Spleen (tissue), 11 donors: ENCODE results near the gene CD47. TPM values are rescaled to one million over a fixed set of nuclear protein-coding genes. Genes with fewer than 3 reads are reported as not detected.
A peak's percentile ranks its signal among the peaks of the same experiment; 100 is the strongest.

ENCODE experiments used
- DNase-seq: peaks from one replicate; pipeline ENCODE4 v3.0.0-alpha.2; 2020
- H3K27ac ChIP-seq, 8 donors: fragments of 200-600 bp; sonication (generic) in 7 of 8; 1 replicate in 4 of 8; 2 replicates in 4 of 8; pipeline versions ENCODE4 v1.5.0 to v1.8.0; 2016 to 2021; ENCODE audit warnings: inconsistent platforms in 4 of 8, mild to moderate bottlenecking in 4 of 8, moderate library complexity in 1 of 8
- H3K27me3 ChIP-seq, 7 donors: fragments of 200-600 bp; sonication (generic) in 6 of 7; replicated peaks in 1 of 7; 1 replicate in 4 of 7; 2 replicates in 3 of 7; pipeline versions ENCODE4 v1.5.0 to v1.8.0; 2016 to 2021; ENCODE audit warnings: inconsistent platforms in 3 of 7, mild to moderate bottlenecking in 1 of 7
- H3K36me3 ChIP-seq, 6 donors: fragments of 200-600 bp; sonication (generic) in 5 of 6; 1 replicate in 4 of 6; 2 replicates in 2 of 6; pipeline versions ENCODE4 v1.5.0 to v1.8.0; 2016 to 2021; ENCODE audit warnings: inconsistent platforms in 2 of 6
- H3K4me1 ChIP-seq, 6 donors: fragments of 200-600 bp; sonication (generic) in 5 of 6; 1 replicate in 3 of 6; 2 replicates in 3 of 6; pipeline versions ENCODE4 v1.5.0 to v1.8.0; 2016 to 2021; ENCODE audit warnings: inconsistent platforms in 3 of 6
- H3K4me3 ChIP-seq, 8 donors: fragments of 200-600 bp; sonication (generic) in 7 of 8; 1 replicate in 4 of 8; 2 replicates in 4 of 8; pipeline versions ENCODE4 v1.5.0 to v1.8.0; 2016 to 2021; ENCODE audit warnings: inconsistent platforms in 4 of 8, mild to moderate bottlenecking in 4 of 8, moderate library complexity in 2 of 8
- H3K9me3 ChIP-seq, 8 donors: fragments of 200-600 bp; sonication (generic) in 7 of 8; 1 replicate in 4 of 8; 2 replicates in 4 of 8; pipeline versions ENCODE4 v1.5.0 to v1.8.0; 2016 to 2021; ENCODE audit warnings: inconsistent platforms in 4 of 8
- POLR2A ChIP-seq, 3 donors: fragments of 450-650 bp; IDR thresholded peaks; one replicate each; pipeline ENCODE4 v1.5.1; 2017; ENCODE audit warnings: antibody characterized with exemption in 3 of 3, mild to moderate bottlenecking in 1 of 3
- POLR2AphosphoS5 ChIP-seq, 3 donors: sonication (generic); formaldehyde crosslinking; IDR thresholded peaks; one replicate each; pipeline ENCODE4 v1.5.1; 2017; ENCODE audit warnings: antibody characterized with exemption in 3 of 3
- WGBS, 5 donors: extraction: QIAGEN DNeasy Blood & Tissue Kit in 3 of 5; methylation state at CpG; one replicate each; pipeline versions ENCODE4 v1.1.5 to v1.1.7; 2013 to 2018; 5-methylcytosine and 5-hydroxymethylcytosine counted together
- intact Hi-C: fragments of 100-400 bp; cut with DNase I; formaldehyde crosslinking; loops from one replicate; pipeline ENCODE4 v1.15.0; 2023; ENCODE audit warnings: low total_unique reads
- polyA plus RNA-seq, 3 donors: library from polyadenylated mRNA; stranded (reverse); fragments of 200-250 nt; gene quantifications; one replicate each; pipeline ENCODE4 v1.2.1, GENCODE V29; 2013
- total RNA-seq, 7 donors: library from RNA; depleted of rRNA in 3 of 7; stranded (reverse); fragments of >200 nt in 3 of 7; fragmentation: NEBNext Ultra II Directional in 4 of 7; extraction: Animal tissue kit (Norgen Biotek cat#: 25700) in 4 of 7; gene quantifications; one replicate each; pipeline versions ENCODE4 v1.1.0 to v1.2.1, GENCODE V29; 2016 to 2021
- TF ChIP-seq, protein P1 (sequence below), 11 experiments: fragments of 200-600 bp in 7 of 11; fragments of 450-650 bp in 4 of 11; sonication (generic) in 4 of 11; IDR thresholded peaks in 8 of 11; conservative IDR thresholded peaks in 3 of 11; 1 replicate in 7 of 11; 2 replicates in 4 of 11; pipeline versions ENCODE4 v1.4.0 to v1.8.0; 2016 to 2021; ENCODE audit warnings: antibody characterized with exemption in 11 of 11, inconsistent platforms in 4 of 11, mild to moderate bottlenecking in 1 of 11
- donor health status: healthy with polysubstance abuse.
- donor health status: DM: no; HTN: no; CAD: no; lungs with moderate emphysema.
- donor health status: DM: no; HTN: no; CAD: no.
- donor health status: Bipolar disorder and iron deficiency.
- donor health status: healthy.
- donor health status: DM: no; HTN: no; CAD: no.
- donor health status: DM: yes; HTN: yes; CAD: no.

CD47 gene
- total and polyA plus RNA-seq, 10 donors, result 48.2 to 156 (median 125) TPM

DNA sequence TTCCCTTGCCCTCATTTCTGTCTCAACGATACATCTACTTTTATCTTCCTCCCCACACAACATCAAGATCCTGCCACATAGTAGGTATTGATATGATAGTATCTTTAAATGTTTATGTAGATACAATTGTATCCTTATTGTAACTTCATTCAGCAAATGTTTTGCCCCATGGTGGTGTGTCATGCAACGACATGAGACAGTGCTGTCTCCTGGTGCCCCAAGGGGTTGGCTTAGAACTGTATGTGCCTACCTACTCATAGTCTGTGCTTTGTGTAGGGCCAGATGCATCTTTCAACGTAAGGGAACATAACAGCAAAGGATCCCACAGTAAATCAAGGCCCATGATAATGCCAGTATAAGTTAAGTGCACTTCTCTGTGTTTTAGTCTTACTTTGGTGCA lies 2.8 kb upstream of the CD47 start:
- Histone ChIP-seq H3K36me3 (no peaks in the 10 kb centered on the region), H3K4me3 (no peak overlapping the region), H3K27ac (peak overlapping the region in 3 of 8 donors; percentile 24 to 99 (median 99)), H3K4me1 (peaks cover 0 to 54% (median 22%) of the 10 kb centered on the region in 6 donors), H3K27me3 (no peaks in the 10 kb centered on the region), H3K9me3 (no peaks in the 10 kb centered on the region)
- DNase-seq, result no peak
- WGBS, 5 donors, result 76 to 90% (median 81%) methylated on average over 3 of the region's 3 CpGs
- intact Hi-C loops, result no loop called here
- TF ChIP-seq POLR2A (IDR thresholded peaks at IDR 0.05), result no peak
- no peak for TF ChIP-seq POLR2AphosphoS5 (IDR thresholded peaks at IDR 0.05)
- TF ChIP-seq, protein P1, sequence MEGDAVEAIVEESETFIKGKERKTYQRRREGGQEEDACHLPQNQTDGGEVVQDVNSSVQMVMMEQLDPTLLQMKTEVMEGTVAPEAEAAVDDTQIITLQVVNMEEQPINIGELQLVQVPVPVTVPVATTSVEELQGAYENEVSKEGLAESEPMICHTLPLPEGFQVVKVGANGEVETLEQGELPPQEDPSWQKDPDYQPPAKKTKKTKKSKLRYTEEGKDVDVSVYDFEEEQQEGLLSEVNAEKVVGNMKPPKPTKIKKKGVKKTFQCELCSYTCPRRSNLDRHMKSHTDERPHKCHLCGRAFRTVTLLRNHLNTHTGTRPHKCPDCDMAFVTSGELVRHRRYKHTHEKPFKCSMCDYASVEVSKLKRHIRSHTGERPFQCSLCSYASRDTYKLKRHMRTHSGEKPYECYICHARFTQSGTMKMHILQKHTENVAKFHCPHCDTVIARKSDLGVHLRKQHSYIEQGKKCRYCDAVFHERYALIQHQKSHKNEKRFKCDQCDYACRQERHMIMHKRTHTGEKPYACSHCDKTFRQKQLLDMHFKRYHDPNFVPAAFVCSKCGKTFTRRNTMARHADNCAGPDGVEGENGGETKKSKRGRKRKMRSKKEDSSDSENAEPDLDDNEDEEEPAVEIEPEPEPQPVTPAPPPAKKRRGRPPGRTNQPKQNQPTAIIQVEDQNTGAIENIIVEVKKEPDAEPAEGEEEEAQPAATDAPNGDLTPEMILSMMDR (IDR thresholded peaks at IDR 0.05 in 8 of 11, conservative IDR thresholded peaks at IDR 0.05 in 3 of 11), result no peak

DNA sequence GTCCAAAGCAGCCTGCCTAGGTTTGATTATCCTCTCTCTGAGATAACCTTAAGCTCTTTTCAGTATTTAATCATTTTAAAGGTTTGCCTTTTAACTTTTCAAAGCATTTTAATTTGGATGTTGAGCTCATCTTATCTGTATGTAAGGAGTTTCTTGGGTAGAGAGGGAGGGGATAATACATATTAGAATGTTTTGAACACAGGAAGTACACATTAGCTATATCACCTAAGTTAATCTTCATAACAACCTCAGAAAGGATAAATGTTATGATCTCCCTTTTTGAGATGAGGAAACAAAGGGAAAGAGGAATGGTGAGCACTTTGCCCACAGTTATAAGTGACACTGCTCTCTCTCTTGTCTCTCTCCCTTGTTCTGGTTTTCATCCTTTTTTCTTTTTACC lies 2.2 kb upstream of the CD47 start:
- Histone ChIP-seq H3K9me3 (no peaks in the 10 kb centered on the region), H3K36me3 (no peaks in the 10 kb centered on the region), H3K4me1 (peaks cover 4 to 54% (median 28%) of the 10 kb centered on the region in 6 donors), H3K27me3 (no peaks in the 10 kb centered on the region), H3K4me3 (no peak overlapping the region), H3K27ac (peak overlapping the region in 4 of 8 donors; percentile 20 to 99 (median 62))
- TF ChIP-seq, protein P1 (IDR thresholded peaks at IDR 0.05 in 8 of 11, conservative IDR thresholded peaks at IDR 0.05 in 3 of 11), result no peak
- TF ChIP-seq POLR2AphosphoS5 (IDR thresholded peaks at IDR 0.05), result no peak
- no peak for TF ChIP-seq POLR2A (IDR thresholded peaks at IDR 0.05)
- intact Hi-C loops, result no loop called here
- no peak for DNase-seq

DNA sequence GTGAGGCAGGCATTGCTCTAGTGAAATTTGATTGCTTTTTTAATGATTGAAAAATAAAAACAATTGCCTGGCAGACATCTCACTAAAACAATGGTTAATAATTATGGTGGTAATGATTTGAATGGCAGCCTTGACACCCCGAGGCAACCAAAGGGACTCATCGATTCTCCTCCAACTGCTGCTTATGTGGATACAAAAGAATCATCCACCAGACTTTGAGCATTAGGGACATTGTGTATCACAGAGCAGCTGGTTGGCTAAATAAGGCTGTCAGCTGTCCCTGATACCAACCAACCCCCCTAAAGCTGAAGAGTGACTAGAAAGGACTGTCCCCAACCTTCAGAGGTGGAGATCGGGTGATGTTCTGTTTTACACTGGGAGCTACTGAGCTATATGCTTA lies 1.7 kb upstream of the CD47 start:
- intact Hi-C loops, result no loop called here
- no peaks in the 10 kb centered on the region for H3K9me3 ChIP-seq
- H3K4me3 ChIP-seq, result no peak overlapping the region
- WGBS, 5 donors, result 81 to 94% (median 92%) methylated on average over 3 of the region's 3 CpGs
- TF ChIP-seq POLR2A (IDR thresholded peaks at IDR 0.05) (no peak), POLR2AphosphoS5 (IDR thresholded peaks at IDR 0.05) (no peak)
- TF ChIP-seq, protein P1 (IDR thresholded peaks at IDR 0.05 in 8 of 11, conservative IDR thresholded peaks at IDR 0.05 in 3 of 11), result no peak
- H3K4me1 ChIP-seq, result peaks cover 4 to 54% (median 33%) of the 10 kb centered on the region in 6 donors
- H3K27ac ChIP-seq, result peak overlapping the region in 3 of 8 donors; percentile 24 to 99 (median 99)
- no peaks in the 10 kb centered on the region for H3K36me3 ChIP-seq
- DNase-seq, result no peak
- H3K27me3 ChIP-seq, result no peaks in the 10 kb centered on the region

DNA sequence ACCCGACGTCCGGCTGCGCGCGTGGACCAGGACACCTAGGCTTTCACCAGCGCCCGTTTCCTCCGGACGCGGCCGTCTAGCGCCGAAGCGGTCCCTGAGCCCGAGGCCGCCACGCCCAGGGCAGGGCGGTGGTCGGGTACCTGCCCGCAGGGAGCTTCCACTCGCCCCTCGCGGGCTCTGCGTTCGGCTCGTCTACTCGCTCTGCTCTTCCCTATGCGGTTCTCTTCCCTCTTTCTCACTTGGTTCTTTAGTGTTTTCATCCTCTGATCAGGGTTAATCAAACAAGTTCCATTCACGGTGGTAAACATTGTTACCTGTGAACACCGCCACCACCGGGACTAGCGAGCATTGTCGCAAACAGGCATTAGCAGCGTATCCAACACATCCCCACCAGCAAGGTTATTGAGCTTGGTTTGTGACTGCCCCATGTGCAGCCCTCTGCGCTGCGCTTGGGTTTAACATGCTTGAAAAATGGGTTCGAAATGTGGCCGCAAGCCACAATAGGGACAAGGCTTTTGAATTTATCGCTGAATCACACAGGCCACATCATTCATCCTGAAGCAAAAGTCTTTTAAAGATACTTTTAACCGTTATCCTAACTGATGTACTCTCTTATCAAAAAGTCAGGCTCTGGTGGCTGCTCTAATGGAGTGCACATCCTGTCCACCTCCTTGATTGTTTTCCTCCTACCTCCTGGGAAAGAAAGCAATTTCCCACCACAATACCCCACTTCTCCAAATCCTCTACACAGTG lies 843 bp upstream of the CD47 start:
- TF ChIP-seq POLR2AphosphoS5 (IDR thresholded peaks at IDR 0.05), result no peak
- TF ChIP-seq, protein P1 (IDR thresholded peaks at IDR 0.05 in 8 of 11, conservative IDR thresholded peaks at IDR 0.05 in 3 of 11), result peak in 1 of 11 experiments; percentile 5
- H3K36me3 ChIP-seq, result peaks cover 0 to 1% (median 0%) of the 10 kb centered on the region in 6 donors
- H3K27me3 ChIP-seq, result no peaks in the 10 kb centered on the region
- no peak for DNase-seq
- intact Hi-C loops, result no loop called here
- H3K4me1 ChIP-seq, result peaks cover 8 to 56% (median 41%) of the 10 kb centered on the region in 6 donors
- H3K27ac ChIP-seq, result peak overlapping the region; percentile 96 to 99 (median 98)
- no peaks in the 10 kb centered on the region for H3K9me3 ChIP-seq
- peak overlapping the region; percentile 72 to 98 (median 84) for H3K4me3 ChIP-seq
- 33 to 44% (median 36%) methylated on average over 41 of the region's 41 CpGs for WGBS, 5 donors
